A673 (cell line): ENCODE measurements around the gene SND1. TPM values are rescaled to one million over a fixed set of nuclear protein-coding genes. Genes with fewer than 3 reads are reported as not detected.

Experiments
- BruUV-seq: library from RNA; stranded (reverse); fragments of 400-500 nt; replicated peaks from 2 replicates; lab custom pipeline; 2021; lab: Mats Ljungman, UMichigan
- CTCF ChIA-PET: fragments of 300-600 bp; sonication (Branson Sonifier 250); formaldehyde crosslinking; loops from one replicate; lab custom pipeline; 2022; ENCODE audit warnings: antibody characterized with exemption; lab: Charles Lee
- POLR2A ChIA-PET: fragments of 300-600 bp; sonication (Branson Sonifier 250); formaldehyde crosslinking; loops from one replicate; lab custom pipeline; 2022; ENCODE audit warnings: antibody characterized with exemption; ENCODE audit not compliant: low non-redundant PET; lab: Charles Lee
- DNase-seq: peaks from one replicate; pipeline ENCODE4 v3.0.0-alpha.2; 2015; ENCODE audit warnings: low spot score
- H3K27ac ChIP-seq: fragments of 200-600 bp; sonication (generic); 2 replicates; pipeline ENCODE4 v1.5.1; 2016; ENCODE audit warnings: mixed run types, low read depth, mild to moderate bottlenecking, mixed read lengths, antibody characterized with exemption, low read length; ENCODE audit not compliant: poor library complexity, severe bottlenecking
- H3K27me3 ChIP-seq: fragments of 200-600 bp; sonication (generic); replicated peaks from 2 replicates; pipeline ENCODE4 v1.6.1; 2017; ENCODE audit warnings: mixed run types, low read depth, mild to moderate bottlenecking, mixed read lengths, antibody characterized with exemption, low read length; ENCODE audit not compliant: insufficient read depth, poor library complexity
- H3K36me3 ChIP-seq: fragments of 200-600 bp; sonication (generic); 2 replicates; pipeline ENCODE4 v1.6.1; 2016; ENCODE audit warnings: mixed run types, mild to moderate bottlenecking, mixed read lengths, antibody characterized with exemption, low read length; ENCODE audit not compliant: insufficient read depth, poor library complexity, severe bottlenecking
- H3K4me1 ChIP-seq: fragments of 200-600 bp; sonication (generic); 2 replicates; pipeline ENCODE4 v1.6.1; 2017; ENCODE audit warnings: mixed run types, mild to moderate bottlenecking, mixed read lengths, antibody characterized with exemption, low read length; ENCODE audit not compliant: insufficient read depth, poor library complexity, severe bottlenecking
- H3K4me3 ChIP-seq: fragments of 200-600 bp; sonication (generic); 2 replicates; pipeline ENCODE4 v1.5.1; 2016; ENCODE audit warnings: low read depth, mixed run types, mild to moderate bottlenecking, mixed read lengths, low read length; ENCODE audit not compliant: poor library complexity, severe bottlenecking
- H3K9me3 ChIP-seq: fragments of 200-600 bp; sonication (generic); 2 replicates; pipeline ENCODE4 v1.6.1; 2016; ENCODE audit warnings: mixed run types, low read depth, mild to moderate bottlenecking, mixed read lengths, antibody characterized with exemption, low read length; ENCODE audit not compliant: poor library complexity, severe bottlenecking
- EZH2 ChIP-seq: fragments of 200-600 bp; sonication (generic); IDR thresholded peaks from 2 replicates; pipeline ENCODE4 v1.6.1; 2017; ENCODE audit warnings: borderline replicate concordance, low read depth, mild to moderate bottlenecking, mixed read lengths, antibody characterized with exemption, low read length; ENCODE audit not compliant: poor library complexity, severe bottlenecking
- intact Hi-C: fragments of 100-400 bp; cut with micrococcal nuclease; formaldehyde crosslinking; loops from one replicate; pipeline ENCODE4 v1.10.0; 2022; ENCODE audit not compliant: unreplicated experiment
- total RNA-seq: library from RNA; stranded (reverse); gene quantifications from 2 replicates; pipeline ENCODE4 v1.2.3, GENCODE V29; 2021
- TF ChIP-seq, protein P1 (sequence below): fragments of 300-800, 200-600 bp; sonication (generic); conservative IDR thresholded peaks from 2 replicates; pipeline ENCODE4 v1.5.1; 2017; ENCODE audit warnings: low read depth, mild to moderate bottlenecking, antibody characterized with exemption, low read length, moderate library complexity, mixed read lengths

Gene SND1
- total RNA-seq, 1 experiment from 2014 or later = 177 TPM

DNA sequence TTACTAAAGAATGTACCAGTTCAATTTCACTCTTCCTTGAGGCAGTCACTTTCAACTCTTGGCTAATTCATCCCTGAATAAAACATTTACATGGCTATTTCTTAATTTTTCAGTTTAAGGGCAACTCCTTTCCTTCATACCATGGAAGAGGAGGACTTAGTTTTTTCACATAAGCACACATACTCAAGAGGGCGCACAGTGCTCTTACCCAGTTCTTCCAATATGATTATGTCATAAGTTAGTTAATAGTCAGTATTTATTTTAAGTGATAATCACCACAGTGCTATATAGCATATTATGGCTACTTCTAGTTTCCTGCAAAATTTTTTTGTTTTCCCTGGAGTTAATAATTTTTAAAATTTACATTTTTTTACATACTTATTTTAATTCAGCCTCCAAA, 58.6 kb downstream of the SND1 start:
- H3K4me1 ChIP-seq = no peaks in the 10 kb centered on the region
- DNase-seq = no peak
- CTCF ChIA-PET = no interaction called here
- no peak overlapping the region for H3K4me3 ChIP-seq
- intact Hi-C loops = no loop called here
- no peaks in the 10 kb centered on the region for H3K27me3 ChIP-seq
- TF ChIP-seq EZH2 = no peak
- TF ChIP-seq, protein P1, sequence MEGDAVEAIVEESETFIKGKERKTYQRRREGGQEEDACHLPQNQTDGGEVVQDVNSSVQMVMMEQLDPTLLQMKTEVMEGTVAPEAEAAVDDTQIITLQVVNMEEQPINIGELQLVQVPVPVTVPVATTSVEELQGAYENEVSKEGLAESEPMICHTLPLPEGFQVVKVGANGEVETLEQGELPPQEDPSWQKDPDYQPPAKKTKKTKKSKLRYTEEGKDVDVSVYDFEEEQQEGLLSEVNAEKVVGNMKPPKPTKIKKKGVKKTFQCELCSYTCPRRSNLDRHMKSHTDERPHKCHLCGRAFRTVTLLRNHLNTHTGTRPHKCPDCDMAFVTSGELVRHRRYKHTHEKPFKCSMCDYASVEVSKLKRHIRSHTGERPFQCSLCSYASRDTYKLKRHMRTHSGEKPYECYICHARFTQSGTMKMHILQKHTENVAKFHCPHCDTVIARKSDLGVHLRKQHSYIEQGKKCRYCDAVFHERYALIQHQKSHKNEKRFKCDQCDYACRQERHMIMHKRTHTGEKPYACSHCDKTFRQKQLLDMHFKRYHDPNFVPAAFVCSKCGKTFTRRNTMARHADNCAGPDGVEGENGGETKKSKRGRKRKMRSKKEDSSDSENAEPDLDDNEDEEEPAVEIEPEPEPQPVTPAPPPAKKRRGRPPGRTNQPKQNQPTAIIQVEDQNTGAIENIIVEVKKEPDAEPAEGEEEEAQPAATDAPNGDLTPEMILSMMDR = no peak
- POLR2A ChIA-PET = no interaction called here
- H3K9me3 ChIP-seq = peaks cover 10% of the 10 kb centered on the region
- no peak overlapping the region for H3K27ac ChIP-seq
- BruUV-seq = no TSS peak
- H3K36me3 ChIP-seq = peaks cover 41% of the 10 kb centered on the region

DNA sequence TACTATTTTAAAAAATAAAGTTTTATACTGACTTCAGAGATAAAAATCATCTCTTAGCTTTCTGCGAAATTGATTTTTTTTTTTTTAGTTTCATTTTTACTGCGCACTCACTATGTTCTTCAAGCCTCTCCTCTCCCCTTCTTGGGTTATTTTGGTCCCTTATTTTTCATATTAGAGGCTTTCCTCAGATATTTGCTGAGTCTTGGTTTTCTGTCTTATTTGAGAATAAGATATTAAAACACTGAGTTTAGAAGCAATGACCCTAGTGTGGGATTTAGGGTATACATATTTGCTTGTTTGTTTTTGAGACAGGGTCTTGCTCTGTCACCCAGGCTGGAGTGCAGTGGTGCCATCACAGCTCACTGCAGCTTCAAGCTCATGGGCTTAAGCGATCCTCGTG, 59.9 kb downstream of the SND1 start:
- peaks cover 39% of the 10 kb centered on the region for H3K36me3 ChIP-seq
- H3K4me1 ChIP-seq = no peaks in the 10 kb centered on the region
- ChIA-PET CTCF (no interaction called here), POLR2A (no interaction called here)
- no peaks in the 10 kb centered on the region for H3K27me3 ChIP-seq
- no peak overlapping the region for H3K27ac ChIP-seq
- H3K4me3 ChIP-seq = no peak overlapping the region
- intact Hi-C loops = no loop called here
- TF ChIP-seq EZH2 = no peak
- TF ChIP-seq, protein P1 = no peak
- no TSS peak for BruUV-seq
- peaks cover 10% of the 10 kb centered on the region for H3K9me3 ChIP-seq
- no peak for DNase-seq

DNA sequence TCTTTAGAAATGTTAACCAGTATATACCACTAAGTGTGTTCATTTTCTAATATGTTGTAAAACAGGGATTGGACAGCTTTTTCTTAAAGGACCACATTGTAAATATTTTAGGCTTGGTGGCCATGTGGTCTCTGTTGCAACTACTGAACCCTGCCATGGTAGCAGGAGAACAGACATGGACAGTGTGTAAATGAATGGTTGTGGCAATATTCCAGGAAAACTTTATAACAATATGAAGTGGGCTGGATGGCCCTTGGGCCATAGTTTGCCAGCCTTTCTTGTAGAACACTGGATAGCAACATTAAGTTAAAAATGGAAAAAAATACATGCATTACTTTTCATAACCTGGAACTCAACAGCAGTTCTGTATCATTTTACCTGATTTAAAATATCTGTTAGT, 61.0 kb downstream of the SND1 start:
- peaks cover 10% of the 10 kb centered on the region for H3K9me3 ChIP-seq
- no peak for DNase-seq
- no peaks in the 10 kb centered on the region for H3K4me1 ChIP-seq
- intact Hi-C loops = no loop called here
- H3K27ac ChIP-seq = no peak overlapping the region
- CTCF ChIA-PET = no interaction called here
- POLR2A ChIA-PET = no interaction called here
- peaks cover 38% of the 10 kb centered on the region for H3K36me3 ChIP-seq
- no peak overlapping the region for H3K4me3 ChIP-seq
- no peaks in the 10 kb centered on the region for H3K27me3 ChIP-seq
- no TSS peak for BruUV-seq
- TF ChIP-seq, protein P1 = no peak
- no peak for TF ChIP-seq EZH2
